B cell (primary cell): ENCODE data around the gene DDR2. TPM values are rescaled to one million over a fixed set of nuclear protein-coding genes. Genes with fewer than 3 reads are reported as not detected.

Experiments used
- ATAC-seq: fragments of 200-7000 bp; cut with Tn5 transposase; one replicate; pipeline ENCODE4 v1.10.0; 2021; ENCODE audit warnings: low read depth, mild to moderate bottlenecking, moderate number of reproducible peaks, moderate library complexity
- CTCF ChIA-PET: fragments of 350-600 bp; sonication (Branson Sonifier 250); formaldehyde crosslinking; loops from one replicate; lab custom pipeline; 2021; ENCODE audit warnings: antibody characterized with exemption, inconsistent platforms; lab: Charles Lee
- POLR2A ChIA-PET: fragments of 350-600 bp; sonication (Branson Sonifier 250); formaldehyde crosslinking; loops from one replicate; lab custom pipeline; 2021; ENCODE audit warnings: antibody characterized with exemption; lab: Charles Lee
- DNase-seq: peaks from one replicate; pipeline ENCODE4 v3.0.0; 2013
- H2AFZ ChIP-seq: 2 replicates; pipeline ENCODE4 v1.6.1; 2012; ENCODE audit warnings: mild to moderate bottlenecking, low read depth, low read length; ENCODE audit not compliant: insufficient read depth, poor library complexity, severe bottlenecking
- H3K27ac ChIP-seq, 2 donors: 1 replicate in 1 of 2; 2 replicates in 1 of 2; pipeline ENCODE4 v1.5.1; 2012 to 2013; ENCODE audit warnings: low read length in 2 of 2, mild to moderate bottlenecking in 2 of 2, moderate library complexity in 1 of 2
- H3K27me3 ChIP-seq, 4 experiments: fragments of 200-600 bp in 1 of 4; sonication (generic) in 1 of 4; replicated peaks in 1 of 4; 1 replicate in 2 of 4; 2 replicates in 2 of 4; pipeline versions ENCODE4 v1.6.1 to v1.7.0; 2013 to 2016; ENCODE audit warnings: low read length in 3 of 4, mild to moderate bottlenecking in 2 of 4, mixed read lengths in 1 of 4, moderate library complexity in 1 of 4; ENCODE audit not compliant: insufficient read depth in 4 of 4, control insufficient read depth in 3 of 4; ENCODE audit errors: control extremely low read depth in 1 of 4
- H3K36me3 ChIP-seq, 2 experiments: replicated peaks in 1 of 2; 1 replicate in 1 of 2; 2 replicates in 1 of 2; pipeline versions ENCODE4 v1.6.1 to v1.7.1; 2013; ENCODE audit warnings: low read length in 1 of 2; ENCODE audit not compliant: insufficient read depth in 2 of 2, control insufficient read depth in 1 of 2; ENCODE audit errors: control extremely low read depth in 1 of 2, extremely low read depth in 1 of 2
- H3K4me1 ChIP-seq, 2 donors: fragments of 200-600 bp in 1 of 2; sonication (generic) in 1 of 2; 1 replicate in 1 of 2; 2 replicates in 1 of 2; pipeline versions ENCODE4 v1.5.1 to v1.6.1; 2013 to 2017; ENCODE audit warnings: low read length in 2 of 2; ENCODE audit not compliant: control insufficient read depth in 2 of 2, insufficient read depth in 2 of 2
- H3K4me2 ChIP-seq: replicated peaks from 2 replicates; pipeline ENCODE3; 2012; ENCODE audit warnings: mild to moderate bottlenecking, low read depth, low read length; ENCODE audit not compliant: poor library complexity, severe bottlenecking
- H3K4me3 ChIP-seq, 5 experiments: fragments of 200-600 bp in 1 of 5; sonication (generic) in 1 of 5; 1 replicate in 3 of 5; 2 replicates in 2 of 5; pipeline versions ENCODE4 v1.5.1 to v1.7.0; 2011 to 2016; ENCODE audit warnings: low read length in 4 of 5, mild to moderate bottlenecking in 4 of 5, low read depth in 2 of 5, control low read depth in 1 of 5, moderate library complexity in 1 of 5; ENCODE audit not compliant: insufficient read depth in 1 of 5; ENCODE audit errors: control extremely low read depth in 1 of 5, extremely low read depth in 1 of 5
- H3K79me2 ChIP-seq: fragments of 200-600 bp; sonication (generic); one replicate; pipeline ENCODE4 v1.6.0; 2016; ENCODE audit warnings: low read length; ENCODE audit not compliant: control insufficient read depth, insufficient read depth
- H3K9ac ChIP-seq: fragments of 200-600 bp; sonication (generic); 2 replicates; pipeline ENCODE4 v1.6.1; 2017; ENCODE audit warnings: mild to moderate bottlenecking, low read length, moderate library complexity
- H3K9me3 ChIP-seq, 3 donors: one replicate each; pipeline versions ENCODE4 v1.6.1 to v1.7.1; 2013; ENCODE audit warnings: low read length in 2 of 3; ENCODE audit not compliant: control insufficient read depth in 2 of 3, insufficient read depth in 1 of 3; ENCODE audit errors: control extremely low read depth in 1 of 3
- H4K20me1 ChIP-seq: 2 replicates; pipeline ENCODE4 v1.6.0; 2012; ENCODE audit warnings: mild to moderate bottlenecking, low read length; ENCODE audit not compliant: insufficient read depth, control insufficient read depth, poor library complexity, severe bottlenecking
- H3K27ac Mint-ChIP-seq: one replicate; pipeline ENCODE4 v1.8.0; 2021; ENCODE audit warnings: mixed read lengths
- H3K27me3 Mint-ChIP-seq: one replicate; pipeline ENCODE4 v1.8.0; 2021; ENCODE audit warnings: mixed read lengths
- H3K4me1 Mint-ChIP-seq: one replicate; pipeline ENCODE4 v1.8.0; 2021; ENCODE audit warnings: mixed read lengths
- H3K4me3 Mint-ChIP-seq: one replicate; pipeline ENCODE4 v1.8.0; 2021; ENCODE audit warnings: mixed read lengths
- H3K9me3 Mint-ChIP-seq: one replicate; pipeline ENCODE4 v1.8.0; 2022; ENCODE audit warnings: mixed read lengths; ENCODE audit not compliant: insufficient read depth
- CTCF ChIP-seq: fragments of 200-600 bp; IDR thresholded peaks from one replicate; pipeline ENCODE4 v1.8.0; 2022; ENCODE audit warnings: antibody characterized with exemption, mild to moderate bottlenecking
- EZH2 ChIP-seq: IDR thresholded peaks from 2 replicates; pipeline ENCODE4 v1.6.1; 2012; ENCODE audit warnings: borderline replicate concordance, low read depth, mild to moderate bottlenecking, moderate library complexity, low read length; ENCODE audit not compliant: insufficient read depth, poor library complexity, severe bottlenecking
- WGBS: methylation state at CpG from one replicate; pipeline ENCODE4 v1.1.5; 2013; ENCODE audit warnings: missing lambda C conversion rate; ENCODE audit not compliant: insufficient coverage; 5-methylcytosine and 5-hydroxymethylcytosine counted together
- intact Hi-C: fragments of 100-400 bp; cut with micrococcal nuclease; formaldehyde crosslinking; loops from one replicate; pipeline ENCODE4 v1.10.0; 2022
- polyA plus RNA-seq: library from polyadenylated mRNA; depleted of rRNA; stranded (reverse); fragments of >200 nt; gene quantifications from 2 replicates; pipeline ENCODE4 v1.2.3, GENCODE V29; 2012
- total RNA-seq, 2 donors: library from RNA; stranded (reverse); fragments of 120-200 nt in 1 of 2; gene quantifications; 1 replicate in 1 of 2; 2 replicates in 1 of 2; pipeline versions ENCODE4 v1.2.3 to v1.2.4, GENCODE V29; 2013 to 2022

The DDR2 gene
- total and polyA plus RNA-seq, 2 donors (not counting 1 experiment from before 2014, with no cell fraction given): 0.12 to 0.24 TPM

- intact Hi-C loops: no loop called here
- no peak for DNase-seq
- Histone ChIP-seq H3K27ac (no peak overlapping the region), H3K36me3 (no peaks in the 10 kb centered on the region), H3K9ac (no peak overlapping the region), H4K20me1 (no peaks in the 10 kb centered on the region), H3K27me3 (peaks cover 0 to 3% (median 0%) of the 10 kb centered on the region in 4 experiments), H2AFZ (no peak overlapping the region), H3K4me2 (no peak overlapping the region), H3K4me1 (no peaks in the 10 kb centered on the region), H3K9me3 (no peaks in the 10 kb centered on the region), H3K79me2 (no peaks in the 10 kb centered on the region), H3K4me3 (no peak overlapping the region)
- Mint-ChIP-seq H3K4me1 (no peaks in the 10 kb centered on the region), H3K27me3 (peaks cover 20% of the 10 kb centered on the region), H3K27ac (no peak overlapping the region), H3K4me3 (no peak overlapping the region), H3K9me3 (no peaks in the 10 kb centered on the region)
- no peak for TF ChIP-seq CTCF
- no peak for TF ChIP-seq EZH2
- CTCF ChIA-PET: no interaction called here
- 93% methylated on average over 3 of the region's 4 CpGs for WGBS
- POLR2A ChIA-PET: no interaction called here
- ATAC-seq: no peak
Measured at GRCh38 chr1:162645666-162646065, 13.4 kb downstream of the DDR2 start.

- Mint-ChIP-seq H3K27ac (no peak overlapping the region), H3K4me3 (no peak overlapping the region), H3K27me3 (peaks cover 22% of the 10 kb centered on the region), H3K4me1 (no peaks in the 10 kb centered on the region), H3K9me3 (no peaks in the 10 kb centered on the region)
- Histone ChIP-seq H3K4me2 (no peak overlapping the region), H3K9ac (no peak overlapping the region), H3K4me1 (no peaks in the 10 kb centered on the region), H3K9me3 (no peaks in the 10 kb centered on the region), H3K27me3 (no peaks in the 10 kb centered on the region), H3K4me3 (no peak overlapping the region), H2AFZ (no peak overlapping the region), H3K36me3 (no peaks in the 10 kb centered on the region), H3K79me2 (no peaks in the 10 kb centered on the region), H3K27ac (no peak overlapping the region), H4K20me1 (no peaks in the 10 kb centered on the region)
- DNase-seq (no peak), ATAC-seq (no peak)
- ChIA-PET CTCF (no interaction called here), POLR2A (no interaction called here)
- intact Hi-C loops: no loop called here
- TF ChIP-seq EZH2 (no peak), CTCF (no peak)
- WGBS: no CpG with 5 or more reads among the region's 3 CpGs
Measured at GRCh38 chr1:162649583-162649982, 17.3 kb downstream of the DDR2 start.
